GM12864 (cell line): Measurements from ENCODE around the gene ALPI.

Source experiments
- DNase-seq: peaks from one replicate; pipeline ENCODE4 v3.0.0-alpha.2; 2011; ENCODE audit warnings: low read depth
- H3K4me3 ChIP-seq: 2 replicates; pipeline ENCODE4 v1.5.1; 2011; ENCODE audit warnings: mild to moderate bottlenecking, low read depth, low read length, control low read depth
- CTCF ChIP-seq: IDR thresholded peaks from 2 replicates; pipeline ENCODE4 v1.5.1; 2011; ENCODE audit warnings: low read depth, mild to moderate bottlenecking, moderate library complexity, low read length, control low read depth, inconsistent platforms; ENCODE audit errors: missing control alignments

The ALPI gene

GRCh38 chr2:232492236-232492848, 36.4 kb downstream of the ALPI start:
- no peak for DNase-seq
- H3K4me3 ChIP-seq = no peak overlapping the region
- no peak for TF ChIP-seq CTCF

- no peak overlapping the region for H3K4me3 ChIP-seq
- TF ChIP-seq CTCF = no peak
- DNase-seq = no peak
Observed at GRCh38 chr2:232492963-232493700, 37.2 kb downstream of the ALPI start.

- no peak for DNase-seq
- no peak for TF ChIP-seq CTCF
- H3K4me3 ChIP-seq = no peak overlapping the region
Observed at GRCh38 chr2:232493701-232494474, 37.9 kb downstream of the ALPI start.

- TF ChIP-seq CTCF = no peak
- H3K4me3 ChIP-seq = no peak overlapping the region
- no peak for DNase-seq
Observed at GRCh38 chr2:232494542-232494941, 38.6 kb downstream of the ALPI start.

- no peak for TF ChIP-seq CTCF
- H3K4me3 ChIP-seq = no peak overlapping the region
- DNase-seq = no peak
Observed at GRCh38 chr2:232495292-232495691, 39.3 kb downstream of the ALPI start.

- no peak overlapping the region for H3K4me3 ChIP-seq
- no peak for DNase-seq
- TF ChIP-seq CTCF = no peak
Observed at GRCh38 chr2:232496501-232497270, 40.7 kb downstream of the ALPI start.
